DMS153 (cell line): Measurements from ENCODE around the gene F2.

ENCODE experiments used
- DNase-seq: peaks from one replicate; lab custom pipeline; 2025; lab: John Stamatoyannopoulos, UW

The F2 gene

DNA sequence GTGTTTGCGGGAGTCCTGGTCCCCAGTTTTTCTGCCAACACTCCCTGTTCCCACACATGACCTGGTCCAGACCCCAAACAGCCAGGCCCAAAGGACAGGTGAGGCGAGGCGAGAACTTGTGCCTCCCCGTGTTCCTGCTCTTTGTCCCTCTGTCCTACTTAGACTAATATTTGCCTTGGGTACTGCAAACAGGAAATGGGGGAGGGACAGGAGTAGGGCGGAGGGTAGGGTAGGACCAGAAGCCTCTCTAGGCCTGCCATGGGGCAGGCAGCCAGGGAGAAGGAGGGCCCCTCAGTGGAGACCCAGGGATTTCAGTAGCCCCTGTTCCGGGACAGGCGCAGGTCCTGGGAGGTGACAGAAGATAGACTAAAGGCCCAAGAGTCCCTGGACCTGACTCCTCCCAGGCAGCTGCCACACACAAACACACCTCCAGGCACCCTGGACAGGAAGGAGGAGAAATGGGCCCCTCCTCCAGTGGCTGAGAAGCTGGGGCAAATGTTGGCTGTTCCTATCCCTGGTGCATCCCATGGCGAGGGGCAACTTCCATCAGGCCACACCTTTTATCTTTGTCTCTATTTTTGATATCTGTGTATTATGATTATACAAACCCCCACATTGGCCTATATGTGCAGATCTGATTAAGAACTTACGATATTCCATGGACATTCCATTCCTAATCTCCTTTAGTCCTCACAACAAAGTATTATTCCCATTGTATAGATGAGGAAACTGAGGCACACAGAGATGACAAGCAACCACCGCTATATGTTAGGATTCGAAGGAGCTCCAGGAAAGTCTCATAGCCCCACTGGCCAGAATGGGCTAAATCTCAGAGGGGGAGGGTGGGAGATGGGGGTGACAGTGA lies 626 bp upstream of the F2 start:
- DNase-seq: peak; percentile 89

DNA sequence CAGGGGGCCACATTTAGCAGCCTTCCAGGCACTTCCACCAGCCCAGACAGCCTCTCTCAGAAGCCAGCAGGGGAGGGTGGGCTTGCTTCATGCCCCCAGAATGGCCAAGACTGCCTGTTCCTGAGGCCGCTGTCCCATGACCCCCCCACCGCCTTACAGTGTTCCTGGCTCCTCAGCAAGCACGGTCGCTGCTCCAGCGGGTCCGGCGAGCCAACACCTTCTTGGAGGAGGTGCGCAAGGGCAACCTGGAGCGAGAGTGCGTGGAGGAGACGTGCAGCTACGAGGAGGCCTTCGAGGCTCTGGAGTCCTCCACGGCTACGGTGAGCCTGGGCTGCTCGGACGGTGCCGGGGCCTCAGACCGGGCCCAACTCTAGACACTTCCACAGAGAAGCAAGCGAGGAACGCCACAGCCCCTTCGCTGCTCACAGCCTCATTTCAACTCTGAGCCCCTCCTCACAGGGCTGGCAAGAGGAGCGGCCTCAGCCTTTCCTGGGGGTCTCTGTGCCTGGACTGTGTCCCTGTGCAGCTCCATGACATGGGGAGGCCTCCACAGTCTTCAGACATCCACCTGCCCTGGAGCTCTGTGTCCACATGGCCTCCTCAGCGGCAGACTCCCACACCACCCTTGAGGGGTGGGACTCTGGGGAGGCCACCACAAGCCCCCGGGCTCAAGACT lies 668 bp downstream of the F2 start:
- no peak for DNase-seq

DNA sequence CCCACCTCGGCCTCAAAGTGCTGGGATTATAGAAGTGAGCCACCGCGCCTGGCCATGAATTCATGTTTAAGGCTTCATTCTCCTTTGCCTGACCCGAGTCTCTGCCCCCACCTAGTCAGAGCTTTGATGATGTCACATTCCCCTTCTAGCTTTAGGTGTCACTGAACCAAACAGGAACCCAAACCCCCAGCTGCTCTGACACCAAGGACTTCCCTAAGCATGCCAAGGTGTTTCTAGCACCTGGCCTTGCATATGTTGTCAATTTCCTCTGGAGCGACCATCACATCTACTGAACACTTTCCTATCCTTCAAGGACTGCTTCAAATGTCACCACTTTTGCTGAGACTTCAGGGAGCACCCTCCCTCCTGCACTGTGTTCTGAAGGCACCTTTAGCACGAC lies 2.3 kb downstream of the F2 start:
- no peak for DNase-seq

GRCh38 chr11:46722566-46723358 lies 3.7 kb downstream of the F2 start:
- no peak for DNase-seq

DNA sequence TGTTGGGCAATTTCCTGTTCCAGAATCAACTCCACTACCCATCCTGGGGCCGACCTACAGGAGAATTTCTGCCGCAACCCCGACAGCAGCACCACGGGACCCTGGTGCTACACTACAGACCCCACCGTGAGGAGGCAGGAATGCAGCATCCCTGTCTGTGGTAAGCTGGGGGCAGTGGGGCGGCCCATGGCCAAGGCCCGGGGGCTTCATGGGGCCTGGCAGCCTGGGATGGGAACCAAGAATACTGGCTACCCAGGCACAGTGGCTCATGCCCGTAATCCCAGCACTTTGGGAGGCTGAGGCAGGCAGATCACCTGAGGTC lies 4.3 kb downstream of the F2 start:
- DNase-seq: no peak

- DNase-seq: peak; percentile 47
Measured at GRCh38 chr11:46724088-46724487, 5.1 kb downstream of the F2 start.

GRCh38 chr11:46725338-46726205 lies 6.6 kb downstream of the F2 start:
- peak; percentile 36 for DNase-seq

DNA sequence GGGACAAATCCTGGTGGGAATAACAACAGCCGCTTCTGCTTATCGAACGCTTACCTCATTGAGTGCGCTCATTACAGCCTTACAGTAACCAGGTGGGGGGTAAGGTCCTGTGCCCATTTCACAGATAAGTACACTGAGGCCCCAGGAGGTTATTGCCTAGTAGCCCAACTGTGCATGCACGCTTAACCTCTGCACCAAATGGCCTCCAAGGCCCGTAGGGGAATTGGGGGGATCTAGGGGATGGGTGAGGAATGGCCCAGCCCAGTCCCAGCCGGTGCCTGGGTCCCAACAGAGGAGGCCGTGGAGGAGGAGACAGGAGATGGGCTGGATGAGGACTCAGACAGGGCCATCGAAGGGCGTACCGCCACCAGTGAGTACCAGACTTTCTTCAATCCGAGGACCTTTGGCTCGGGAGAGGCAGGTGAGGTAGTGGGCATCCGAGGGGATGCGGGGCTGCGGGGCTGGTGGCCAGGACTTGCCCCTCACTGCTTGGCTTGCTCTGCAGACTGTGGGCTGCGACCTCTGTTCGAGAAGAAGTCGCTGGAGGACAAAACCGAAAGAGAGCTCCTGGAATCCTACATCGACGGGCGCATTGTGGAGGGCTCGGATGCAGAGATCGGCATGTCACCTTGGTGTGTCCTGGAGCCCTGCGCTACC lies 7.3 kb downstream of the F2 start:
- DNase-seq: no peak

GRCh38 chr11:46727952-46728658 lies 9.1 kb downstream of the F2 start:
- no peak for DNase-seq

DNA sequence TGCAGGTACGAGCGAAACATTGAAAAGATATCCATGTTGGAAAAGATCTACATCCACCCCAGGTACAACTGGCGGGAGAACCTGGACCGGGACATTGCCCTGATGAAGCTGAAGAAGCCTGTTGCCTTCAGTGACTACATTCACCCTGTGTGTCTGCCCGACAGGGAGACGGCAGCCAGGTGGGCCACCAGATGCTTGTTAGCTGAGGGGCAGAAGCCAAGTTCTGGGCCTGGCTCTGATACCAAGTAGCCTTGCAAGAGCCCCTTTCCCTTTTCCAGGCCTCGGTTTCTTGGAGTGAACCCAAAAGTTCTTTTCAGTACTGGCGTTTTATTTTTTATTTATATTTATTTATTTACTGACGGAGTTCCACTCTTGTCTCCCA lies 9.6 kb downstream of the F2 start:
- DNase-seq: no peak

GRCh38 chr11:46729110-46730027 lies 10.4 kb downstream of the F2 start:
- no peak for DNase-seq

DNA sequence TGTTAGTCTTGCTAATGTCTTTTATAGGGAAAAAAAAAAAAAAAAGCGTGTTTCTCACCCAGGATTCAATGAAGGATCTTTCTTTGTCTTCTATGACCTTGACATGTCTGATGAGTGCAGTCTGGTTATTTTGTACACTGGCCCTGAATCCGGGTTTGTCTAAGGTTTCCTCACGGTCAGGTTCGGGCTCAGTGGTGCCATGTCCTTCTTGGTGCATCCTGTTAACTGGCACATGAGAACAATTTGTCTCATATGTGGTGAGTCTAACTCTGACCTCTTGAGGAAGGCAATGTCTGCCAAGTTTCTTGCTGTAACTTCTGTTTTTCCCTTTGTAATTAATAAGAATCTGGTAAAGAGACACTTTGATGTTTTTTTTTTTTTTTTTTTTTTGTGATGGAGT lies 12.5 kb downstream of the F2 start:
- DNase-seq: no peak

DNA sequence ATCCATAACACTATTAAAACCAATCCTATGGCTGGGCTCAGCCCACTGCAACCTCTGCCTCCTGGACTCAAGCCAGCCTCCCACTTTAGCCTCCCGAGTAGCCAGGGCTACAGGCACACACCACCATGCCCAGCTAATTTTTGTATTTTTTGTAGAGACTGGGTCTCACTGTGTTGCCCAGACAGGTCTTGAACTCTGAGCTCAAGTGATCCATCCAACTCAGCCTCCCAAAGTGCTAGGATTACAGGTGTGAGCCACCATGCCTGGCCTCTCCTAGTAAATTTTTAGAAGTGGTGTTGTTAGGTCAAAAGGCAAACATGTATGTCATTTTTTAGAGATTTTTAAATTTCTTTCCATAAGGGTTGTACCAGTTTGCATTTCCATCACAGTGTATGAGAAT lies 14.2 kb downstream of the F2 start:
- DNase-seq: no peak

DNA sequence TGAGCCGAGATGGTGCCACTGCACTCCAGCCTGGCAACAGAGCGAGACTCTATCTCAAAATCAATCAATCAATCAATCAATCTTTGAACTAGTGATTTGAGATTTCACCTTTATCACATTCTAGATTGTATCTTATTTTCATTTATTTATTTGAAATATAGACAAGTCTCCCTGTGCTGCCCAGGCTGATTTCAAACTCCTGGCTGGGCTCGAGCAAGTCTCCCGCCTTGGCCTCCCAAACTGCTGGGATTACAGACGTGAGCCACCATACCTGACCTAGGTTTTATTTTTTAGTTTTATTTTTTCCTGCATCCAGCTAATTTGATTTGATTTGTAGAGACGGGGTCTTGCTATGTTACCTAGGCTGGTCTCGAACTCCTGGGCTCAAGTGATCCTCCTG lies 17.1 kb downstream of the F2 start:
- no peak for DNase-seq

DNA sequence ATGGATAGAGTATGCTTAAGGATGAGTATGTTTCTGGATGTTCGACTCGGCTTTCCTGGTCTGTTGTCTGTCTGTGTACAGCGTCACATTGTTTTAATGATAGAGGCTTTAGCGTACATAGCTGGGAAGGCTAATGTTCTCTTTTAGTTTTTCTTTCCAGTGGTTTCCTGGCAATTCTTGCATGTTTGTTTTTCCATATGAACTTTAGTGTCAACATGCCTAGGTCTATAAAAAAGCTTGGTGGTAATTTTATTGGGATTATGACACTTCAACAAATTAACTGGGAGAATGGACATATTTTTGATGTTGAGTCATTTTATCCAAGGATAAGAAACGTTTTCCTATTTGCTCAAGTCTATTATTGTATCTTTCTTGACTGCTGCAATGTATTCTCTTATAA lies 17.6 kb downstream of the F2 start:
- DNase-seq: no peak

GRCh38 chr11:46737699-46738098 lies 18.7 kb downstream of the F2 start:
- no peak for DNase-seq

DNA sequence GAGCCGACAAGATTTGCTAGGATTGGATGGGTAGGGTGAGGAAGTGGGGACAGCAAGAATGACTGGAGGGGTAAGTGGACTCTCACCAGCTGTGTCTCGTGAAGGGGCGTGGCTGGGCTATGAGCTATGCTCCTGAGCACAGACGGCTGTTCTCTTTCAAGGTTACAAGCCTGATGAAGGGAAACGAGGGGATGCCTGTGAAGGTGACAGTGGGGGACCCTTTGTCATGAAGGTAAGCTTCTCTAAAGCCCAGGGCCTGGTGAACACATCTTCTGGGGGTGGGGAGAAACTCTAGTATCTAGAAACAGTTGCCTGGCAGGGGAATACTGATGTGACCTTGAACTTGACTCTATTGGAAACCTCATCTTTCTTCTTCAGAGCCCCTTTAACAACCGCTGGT lies 19.9 kb downstream of the F2 start:
- DNase-seq: no peak

DNA sequence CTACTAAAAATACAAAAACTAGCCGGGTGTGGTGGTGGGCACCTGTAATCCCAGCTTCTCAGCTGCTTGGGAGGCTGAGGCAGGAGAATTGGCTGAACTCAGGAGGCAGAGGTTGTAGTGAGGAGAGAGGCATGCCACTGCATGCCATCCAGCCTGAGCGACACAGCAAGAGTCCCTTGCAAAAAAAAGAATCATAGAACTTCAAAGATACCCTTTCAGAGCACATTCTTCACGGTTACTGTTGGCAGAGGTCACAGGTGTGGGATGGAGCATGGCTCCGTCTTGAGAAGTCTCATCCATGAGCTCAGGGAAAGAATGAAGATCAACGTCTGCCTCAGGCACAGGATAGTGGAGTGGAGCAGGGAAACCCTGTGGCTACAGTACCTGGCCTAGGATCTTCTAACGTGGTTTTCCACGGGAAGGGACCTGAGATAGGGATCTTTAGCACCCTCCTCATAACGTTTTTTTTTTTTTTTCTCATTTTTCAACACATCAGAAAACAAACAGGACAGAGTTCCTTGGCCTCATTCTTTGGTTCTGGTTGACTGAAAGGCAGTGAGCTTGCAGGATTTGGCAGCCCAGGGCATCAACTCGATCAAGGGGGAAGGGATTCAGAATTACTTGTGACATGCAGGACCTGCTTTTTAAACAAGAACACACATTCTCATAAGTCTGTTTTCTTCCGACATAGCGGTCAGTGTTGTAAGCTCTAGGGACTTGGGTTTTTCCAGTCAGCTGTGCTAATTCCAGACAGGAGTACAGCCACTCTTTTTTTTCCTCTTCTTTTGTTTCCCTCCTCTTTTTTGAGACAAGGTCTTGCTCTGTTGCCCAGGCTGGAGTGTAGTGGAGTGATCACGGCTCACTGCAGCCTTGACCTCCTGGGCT lies 22.8 kb downstream of the F2 start:
- no peak for DNase-seq

DNA sequence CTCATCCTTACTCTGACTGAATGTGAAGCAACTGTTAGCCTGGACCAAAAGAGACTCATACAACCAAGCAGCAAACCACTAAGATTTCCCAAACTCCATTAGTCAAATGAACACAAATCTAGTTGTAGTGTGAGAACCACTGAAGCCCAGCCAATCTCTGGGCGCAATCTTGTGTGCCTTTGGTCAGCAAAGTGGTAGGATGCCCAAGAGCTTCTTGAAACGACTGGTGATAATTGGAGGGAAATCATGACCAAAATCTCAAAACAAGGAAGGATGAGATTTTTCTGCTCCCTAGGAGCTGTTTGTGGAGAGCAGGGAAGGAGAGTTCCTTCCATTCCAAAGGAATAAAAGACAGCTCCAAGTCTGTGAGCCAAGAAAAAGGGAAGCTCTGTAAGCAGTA lies 24.0 kb downstream of the F2 start:
- no peak for DNase-seq
